Thyroid gland (tissue), 4 donors: ENCODE results near the gene WFIKKN1. TPM values are rescaled to one million over a fixed set of nuclear protein-coding genes. Genes with fewer than 3 reads are reported as not detected.

Source experiments
- DNase-seq, 2 donors: peaks; one replicate each; pipeline ENCODE4 v3.0.0-alpha.2; 2019
- H3K27ac ChIP-seq, 3 donors: fragments of 200-600 bp; sonication (generic); 1 replicate in 2 of 3; 2 replicates in 1 of 3; pipeline ENCODE4 v1.5.1; 2016 to 2019; ENCODE audit warnings: mild to moderate bottlenecking in 1 of 3, moderate library complexity in 1 of 3
- H3K27me3 ChIP-seq: fragments of 200-600 bp; sonication (generic); one replicate; pipeline ENCODE4 v1.5.1; 2019
- H3K36me3 ChIP-seq, 2 donors: fragments of 200-600 bp; sonication (generic); one replicate each; pipeline ENCODE4 v1.5.1; 2016 to 2019
- H3K4me1 ChIP-seq, 2 donors: fragments of 200-600 bp; sonication (generic); one replicate each; pipeline ENCODE4 v1.5.1; 2017 to 2019
- H3K4me3 ChIP-seq, 3 donors: fragments of 200-600 bp; sonication (generic); replicated peaks in 1 of 3; 1 replicate in 2 of 3; 2 replicates in 1 of 3; pipeline ENCODE4 v1.5.1; 2016; ENCODE audit warnings: mild to moderate bottlenecking in 1 of 3
- H3K9me3 ChIP-seq: fragments of 200-600 bp; sonication (generic); one replicate; pipeline ENCODE4 v1.5.1; 2017
- POLR2A ChIP-seq, 2 donors: fragments of 450-650 bp; IDR thresholded peaks; one replicate each; pipeline ENCODE4 v1.6.1; 2017; ENCODE audit warnings: antibody characterized with exemption in 2 of 2, mild to moderate bottlenecking in 2 of 2, moderate library complexity in 1 of 2
- WGBS, 2 donors: methylation state at CpG; one replicate each; pipeline ENCODE4 v1.1.5; 2017; 5-methylcytosine and 5-hydroxymethylcytosine counted together
- intact Hi-C: fragments of 100-400 bp; cut with DNase I; formaldehyde crosslinking; loops from one replicate; pipeline ENCODE4 v1.15.1; 2023
- total RNA-seq, 4 donors: library from RNA; depleted of rRNA; stranded (reverse); fragments of >200 nt; gene quantifications; one replicate each; pipeline ENCODE4 v1.2.3, GENCODE V29; 2016
- TF ChIP-seq, protein P1 (sequence below), 6 experiments: fragments of 200-600 bp in 3 of 6; fragments of 450-650 bp in 3 of 6; sonication (generic) in 3 of 6; IDR thresholded peaks; one replicate each; pipeline ENCODE4 v1.5.1; 2016 to 2019; ENCODE audit warnings: antibody characterized with exemption in 6 of 6, mild to moderate bottlenecking in 2 of 6, inconsistent platforms in 1 of 6, moderate library complexity in 1 of 6

Gene WFIKKN1
- total RNA-seq, 4 donors from 2014 or later, result 0.13 to 1.8 (median 0.77) TPM

DNA sequence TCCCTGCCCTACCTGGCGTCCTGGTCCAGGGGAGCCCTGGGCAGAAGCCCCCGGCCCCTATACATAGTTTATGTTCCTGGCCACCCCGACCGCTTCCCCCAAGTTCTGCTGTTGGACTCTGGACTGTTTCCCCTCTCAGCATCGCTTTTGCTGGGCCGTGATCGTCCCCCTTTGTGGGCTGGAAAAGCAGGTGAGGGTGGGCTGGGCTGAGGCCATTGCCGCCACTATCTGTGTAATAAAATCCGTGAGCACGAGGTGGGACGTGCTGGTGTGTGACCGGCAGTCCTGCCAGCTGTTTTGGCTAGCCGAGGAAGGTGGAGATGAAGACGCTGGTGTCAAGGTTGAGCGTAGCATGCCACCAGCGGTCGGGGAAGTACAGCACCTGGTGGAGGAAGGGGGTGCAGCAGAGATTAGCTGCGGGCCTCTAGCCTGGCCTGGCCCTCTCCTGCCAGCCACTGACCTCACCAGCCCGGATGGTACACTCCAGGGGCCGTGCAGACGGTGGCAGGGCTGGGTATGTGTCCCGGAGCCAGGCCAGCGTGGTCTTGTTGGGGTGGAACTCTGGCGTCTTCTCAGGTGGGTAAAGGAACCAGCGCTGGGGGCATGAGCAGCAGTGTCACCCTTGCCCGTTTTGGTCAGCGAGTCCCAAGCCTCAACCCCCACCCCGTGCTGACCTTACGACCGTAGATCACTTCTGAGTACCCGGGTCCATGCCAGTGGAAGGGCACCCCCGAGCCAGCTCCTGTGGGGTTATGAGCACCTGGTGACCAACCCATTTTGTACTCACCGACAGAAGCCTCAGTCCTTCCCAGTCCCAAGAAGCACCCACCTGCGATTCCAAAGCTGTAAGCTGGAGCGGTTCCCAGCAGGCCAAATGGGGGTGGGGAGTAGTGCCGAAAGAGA is 52.0 kb downstream of the WFIKKN1 start:
- no peak for TF ChIP-seq POLR2A (IDR thresholded peaks at IDR 0.05)
- TF ChIP-seq, protein P1, sequence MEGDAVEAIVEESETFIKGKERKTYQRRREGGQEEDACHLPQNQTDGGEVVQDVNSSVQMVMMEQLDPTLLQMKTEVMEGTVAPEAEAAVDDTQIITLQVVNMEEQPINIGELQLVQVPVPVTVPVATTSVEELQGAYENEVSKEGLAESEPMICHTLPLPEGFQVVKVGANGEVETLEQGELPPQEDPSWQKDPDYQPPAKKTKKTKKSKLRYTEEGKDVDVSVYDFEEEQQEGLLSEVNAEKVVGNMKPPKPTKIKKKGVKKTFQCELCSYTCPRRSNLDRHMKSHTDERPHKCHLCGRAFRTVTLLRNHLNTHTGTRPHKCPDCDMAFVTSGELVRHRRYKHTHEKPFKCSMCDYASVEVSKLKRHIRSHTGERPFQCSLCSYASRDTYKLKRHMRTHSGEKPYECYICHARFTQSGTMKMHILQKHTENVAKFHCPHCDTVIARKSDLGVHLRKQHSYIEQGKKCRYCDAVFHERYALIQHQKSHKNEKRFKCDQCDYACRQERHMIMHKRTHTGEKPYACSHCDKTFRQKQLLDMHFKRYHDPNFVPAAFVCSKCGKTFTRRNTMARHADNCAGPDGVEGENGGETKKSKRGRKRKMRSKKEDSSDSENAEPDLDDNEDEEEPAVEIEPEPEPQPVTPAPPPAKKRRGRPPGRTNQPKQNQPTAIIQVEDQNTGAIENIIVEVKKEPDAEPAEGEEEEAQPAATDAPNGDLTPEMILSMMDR (IDR thresholded peaks at IDR 0.05), result no peak
- peaks cover 30 to 49% of the 10 kb centered on the region in 2 donors for H3K4me1 ChIP-seq
- H3K4me3 ChIP-seq, result no peak overlapping the region
- intact Hi-C loops, result no loop called here
- no peaks in the 10 kb centered on the region for H3K27me3 ChIP-seq
- 89 to 95% methylated on average over 21 to 34 of the region's 36 CpGs for WGBS, 2 donors
- H3K27ac ChIP-seq, result no peak overlapping the region
- DNase-seq, result no peak
- peaks cover 18 to 20% of the 10 kb centered on the region in 2 donors for H3K36me3 ChIP-seq
- no peaks in the 10 kb centered on the region for H3K9me3 ChIP-seq

DNA sequence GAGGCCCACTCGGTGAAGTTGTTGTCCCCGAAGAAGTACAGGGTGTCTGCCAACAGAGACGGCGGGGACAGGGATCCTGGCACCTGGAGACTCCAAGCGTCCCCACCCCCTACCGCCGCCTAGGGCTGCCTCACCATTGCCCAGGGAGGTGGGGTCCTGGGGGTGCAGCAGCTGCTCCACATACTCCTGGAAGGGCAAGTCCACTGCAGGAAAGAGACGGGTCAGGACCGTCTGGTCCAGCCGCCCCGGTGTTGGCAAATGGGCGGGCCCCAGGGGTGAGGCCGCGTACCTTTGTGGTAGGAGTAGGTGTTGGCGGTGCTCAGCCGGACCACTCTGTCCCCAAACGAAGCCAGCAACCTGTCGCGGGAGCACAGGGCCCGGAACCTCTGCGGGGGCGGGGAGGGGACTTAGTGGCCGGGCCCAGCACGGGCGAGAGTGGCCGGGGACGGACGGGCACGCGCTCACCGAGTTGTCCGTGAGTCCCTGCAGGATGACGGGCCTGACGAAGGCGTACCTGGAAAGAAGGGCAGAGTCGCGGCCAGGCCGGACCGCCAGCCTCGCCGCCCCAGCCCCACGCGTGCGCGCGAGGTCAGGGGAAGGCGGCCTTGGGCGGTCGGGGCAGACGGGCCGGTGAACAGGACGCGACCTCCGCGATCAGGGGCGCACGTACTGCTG is 52.7 kb downstream of the WFIKKN1 start:
- Histone ChIP-seq H3K36me3 (peaks cover 18 to 20% of the 10 kb centered on the region in 2 donors), H3K27ac (peak overlapping the region in 1 of 3 donors; percentile 6), H3K4me3 (peak overlapping the region in 1 of 3 donors; percentile 86), H3K4me1 (peaks cover 30 to 49% of the 10 kb centered on the region in 2 donors), H3K9me3 (no peaks in the 10 kb centered on the region), H3K27me3 (no peaks in the 10 kb centered on the region)
- intact Hi-C loops, result no loop called here
- WGBS, 2 donors, result 28 to 44% methylated on average over 5 to 27 of the region's 57 CpGs
- DNase-seq, result no peak
- no peak for TF ChIP-seq POLR2A (IDR thresholded peaks at IDR 0.05)
- TF ChIP-seq, protein P1 (IDR thresholded peaks at IDR 0.05), result no peak

Other genes starting within 250 kb of the WFIKKN1 start
- gene PGAP6, start 249.0 kb upstream of the WFIKKN1 start, total RNA-seq, result 10 to 100 TPM; 31.6 to 83.3 (median 62.2) TPM
- 10 to 100 TPM; 31.7 to 65.0 (median 59.7) TPM for gene NME4, start 233.8 kb upstream of the WFIKKN1 start, total RNA-seq
- 10 to 100 TPM in 2 of 4 donors, 1 to 10 TPM in 2; 3.1 to 13.5 (median 9.5) TPM for gene DECR2, start 229.1 kb upstream of the WFIKKN1 start, total RNA-seq
- gene RAB11FIP3, start 205.3 kb upstream of the WFIKKN1 start, total RNA-seq, result 10 to 100 TPM; 26.6 to 34.3 (median 28.0) TPM
- gene CAPN15, start 103.3 kb upstream of the WFIKKN1 start, total RNA-seq, result 10 to 100 TPM; 19.6 to 42.6 (median 29.0) TPM
- not detected for gene PRR35, start 70.6 kb upstream of the WFIKKN1 start, total RNA-seq
- gene NHLRC4, start 64.0 kb upstream of the WFIKKN1 start, total RNA-seq, result under 1 TPM in 3 of 4 donors, not detected in 1; 0.63 to 0.81 (median 0.67) TPM
- gene PIGQ, start 61.0 kb upstream of the WFIKKN1 start, total RNA-seq, result 100 to 1,000 TPM in 3 of 4 donors, 10 to 100 TPM in 1; 69.6 to 125 (median 108) TPM
- gene RAB40C, start 40.9 kb upstream of the WFIKKN1 start, total RNA-seq, result 10 to 100 TPM; 17.7 to 24.4 (median 18.4) TPM
- 100 to 1,000 TPM in 2 of 4 donors, 10 to 100 TPM in 2; 54.2 to 180 (median 115) TPM for gene METTL26, start 5.3 kb downstream of the WFIKKN1 start, total RNA-seq
- 100 to 1,000 TPM in 1 of 4 donors, 10 to 100 TPM in 3; 61.3 to 124 (median 69.1) TPM for gene MCRIP2, start 10.8 kb downstream of the WFIKKN1 start, total RNA-seq
- gene WDR90, start 18.4 kb downstream of the WFIKKN1 start, total RNA-seq, result 10 to 100 TPM; 23.6 to 56.0 (median 34.3) TPM
- 10 to 100 TPM; 49.7 to 81.8 (median 57.6) TPM for gene RHOT2, start 37.1 kb downstream of the WFIKKN1 start, total RNA-seq
- under 1 TPM in 3 of 4 donors, not detected in 1; 0.27 to 0.63 (median 0.56) TPM for gene RHBDL1, start 44.7 kb downstream of the WFIKKN1 start, total RNA-seq
- 100 to 1,000 TPM; 134 to 206 (median 162) TPM for gene STUB1, start 49.4 kb downstream of the WFIKKN1 start, total RNA-seq
- gene JMJD8, start 53.3 kb downstream of the WFIKKN1 start, total RNA-seq, result 100 to 1,000 TPM in 3 of 4 donors, 10 to 100 TPM in 1; 72.8 to 156 (median 124) TPM
- gene WDR24, start 59.4 kb downstream of the WFIKKN1 start, total RNA-seq, result 10 to 100 TPM; 13.3 to 20.1 (median 17.6) TPM
- 1 to 10 TPM; 5.8 to 7.5 (median 6.9) TPM for gene FBXL16, start 74.8 kb downstream of the WFIKKN1 start, total RNA-seq
- gene METRN, start 84.1 kb downstream of the WFIKKN1 start, total RNA-seq, result 100 to 1,000 TPM in 1 of 4 donors, 10 to 100 TPM in 3; 51.0 to 109 (median 57.0) TPM
- gene ANTKMT, start 90.2 kb downstream of the WFIKKN1 start, total RNA-seq, result 100 to 1,000 TPM in 1 of 4 donors, 10 to 100 TPM in 3; 56.4 to 109 (median 63.8) TPM
- under 1 TPM in 1 of 4 donors, not detected in 3; 0.27 TPM for gene CCDC78, start 95.5 kb downstream of the WFIKKN1 start, total RNA-seq
- 1 to 10 TPM in 3 of 4 donors, not detected in 1; 3.8 to 8.7 (median 5.1) TPM for gene HAGHL, start 96.1 kb downstream of the WFIKKN1 start, total RNA-seq
- 10 to 100 TPM; 38.7 to 53.8 (median 44.6) TPM for gene CIAO3, start 110.0 kb downstream of the WFIKKN1 start, total RNA-seq
- not detected for gene MSLN, start 129.7 kb downstream of the WFIKKN1 start, total RNA-seq
- gene RPUSD1, start 157.4 kb downstream of the WFIKKN1 start, total RNA-seq, result 10 to 100 TPM; 14.1 to 27.9 (median 20.8) TPM
- 10 to 100 TPM; 10.1 to 14.6 (median 11.7) TPM for gene CHTF18, start 157.6 kb downstream of the WFIKKN1 start, total RNA-seq
- gene GNG13, start 169.7 kb downstream of the WFIKKN1 start, total RNA-seq, result not detected